Body of pancreas (tissue), 4 donors: ENCODE results near the gene HELZ2. TPM values are rescaled to one million over a fixed set of nuclear protein-coding genes. Genes with fewer than 3 reads are reported as not detected.
"Not testable (repeated sequence)": the region's sequence is repeated elsewhere in the genome, so short reads cannot be mapped to it uniquely, and the experiment has no call there.

Experiments
- ATAC-seq: fragments of 150-250 bp; one replicate; pipeline ENCODE4 v1.9.1; 2016
- DNase-seq, 4 donors: peaks; one replicate each; pipeline ENCODE4 v3.0.0-alpha.2; 2019
- H3K27ac ChIP-seq, 4 donors: fragments of 200-600 bp; sonication (generic); 1 replicate in 3 of 4; 2 replicates in 1 of 4; pipeline versions ENCODE4 v1.5.1 to v1.6.1; 2016 to 2019; ENCODE audit warnings: mild to moderate bottlenecking in 1 of 4, mixed read lengths in 1 of 4, moderate library complexity in 1 of 4
- H3K27me3 ChIP-seq, 2 donors: fragments of 200-600 bp; sonication (generic); one replicate each; pipeline ENCODE4 v1.6.0; 2016; ENCODE audit warnings: mild to moderate bottlenecking in 1 of 2
- H3K36me3 ChIP-seq, 2 donors: fragments of 200-600 bp; sonication (generic); replicated peaks in 1 of 2; 2 replicates each; pipeline ENCODE4 v1.5.1; 2016; ENCODE audit warnings: low read depth in 2 of 2; ENCODE audit not compliant: insufficient read depth in 1 of 2
- H3K4me1 ChIP-seq: fragments of 200-600 bp; sonication (generic); one replicate; pipeline ENCODE4 v1.6.0; 2016
- H3K4me3 ChIP-seq, 2 donors: fragments of 200-600 bp; sonication (generic); 1 replicate in 1 of 2; 2 replicates in 1 of 2; pipeline ENCODE4 v1.5.1; 2016 to 2019
- H3K9me3 ChIP-seq, 3 donors: fragments of 200-600 bp; sonication (generic); 1 replicate in 2 of 3; 2 replicates in 1 of 3; pipeline ENCODE4 v1.5.1; 2016
- CTCF ChIP-seq, 7 experiments: fragments of 450-650 bp in 4 of 7; fragments of 200-600 bp in 3 of 7; sonication (generic) in 3 of 7; IDR thresholded peaks; one replicate each; pipeline ENCODE4 v1.5.1; 2016 to 2019; ENCODE audit warnings: antibody characterized with exemption in 7 of 7
- POLR2A ChIP-seq, 3 donors: fragments of 450-650 bp; IDR thresholded peaks; one replicate each; pipeline ENCODE4 v1.6.1; 2016; ENCODE audit warnings: antibody characterized with exemption in 3 of 3, mild to moderate bottlenecking in 2 of 3
- WGBS, 2 donors: methylation state at CpG; one replicate each; pipeline ENCODE4 v1.1.5; 2017; 5-methylcytosine and 5-hydroxymethylcytosine counted together
- intact Hi-C: fragments of 100-400 bp; cut with DNase I; formaldehyde crosslinking; loops from one replicate; pipeline ENCODE4 v1.15.1; 2023
- total RNA-seq, 2 donors: library from RNA; depleted of rRNA; stranded (reverse); fragments of >200 nt; gene quantifications; one replicate each; pipeline ENCODE4 v1.1.0, GENCODE V29; 2016

HELZ2 gene
- total RNA-seq, 2 donors from 2014 or later = 20.8 to 33.3 TPM

GRCh38 chr20:63610581-63611435, 36.8 kb upstream of the HELZ2 start:
- TF ChIP-seq CTCF (IDR thresholded peaks at IDR 0.05) (no peak), POLR2A (IDR thresholded peaks at IDR 0.05) (no peak)
- 78 to 88% methylated on average over 8 to 17 of the region's 17 CpGs for WGBS, 2 donors
- DNase-seq = no peak

GRCh38 chr20:63606686-63607085, 32.6 kb upstream of the HELZ2 start:
- no peak for DNase-seq
- Histone ChIP-seq H3K27ac (no peak overlapping the region), H3K4me1 (no peaks in the 10 kb centered on the region), H3K27me3 (no peaks in the 10 kb centered on the region), H3K4me3 (no peak overlapping the region), H3K9me3 (no peaks in the 10 kb centered on the region), H3K36me3 (peaks cover 0 to 10% of the 10 kb centered on the region in 2 donors)
- TF ChIP-seq CTCF (IDR thresholded peaks at IDR 0.05) (no peak), POLR2A (IDR thresholded peaks at IDR 0.05) (no peak)
- intact Hi-C loops = no loop called here
- no peak for ATAC-seq
- 88 to 92% methylated on average over 9 of the region's 9 CpGs for WGBS, 2 donors

More at GRCh38 chr20:63610581-63611435, 36.8 kb upstream of the HELZ2 start:
- no peaks in the 10 kb centered on the region for H3K36me3 ChIP-seq
- no peak overlapping the region for H3K4me3 ChIP-seq
- no peaks in the 10 kb centered on the region for H3K4me1 ChIP-seq
- H3K27me3 ChIP-seq = no peaks in the 10 kb centered on the region
- no peaks in the 10 kb centered on the region for H3K9me3 ChIP-seq
- intact Hi-C loops = no loop called here
- ATAC-seq = no peak
- no peak overlapping the region for H3K27ac ChIP-seq

GRCh38 chr20:63602321-63602720, 28.3 kb upstream of the HELZ2 start:
- peaks cover 0 to 17% of the 10 kb centered on the region in 2 donors for H3K36me3 ChIP-seq
- TF ChIP-seq POLR2A (IDR thresholded peaks at IDR 0.05) = no peak
- TF ChIP-seq CTCF (IDR thresholded peaks at IDR 0.05) = no peak
- 82 to 93% methylated on average over 3 of the region's 3 CpGs for WGBS, 2 donors
- H3K4me3 ChIP-seq = no peak overlapping the region
- ATAC-seq (no peak), DNase-seq (no peak)
- no peaks in the 10 kb centered on the region for H3K9me3 ChIP-seq
- no peaks in the 10 kb centered on the region for H3K4me1 ChIP-seq
- intact Hi-C loops = no loop called here
- no peak overlapping the region for H3K27ac ChIP-seq
- H3K27me3 ChIP-seq = no peaks in the 10 kb centered on the region

- H3K4me3 ChIP-seq, DNase-seq, H3K9me3 ChIP-seq, H3K27ac ChIP-seq, H3K27me3 ChIP-seq, H3K4me1 ChIP-seq, ATAC-seq, intact Hi-C loops: not testable (repeated sequence)
- WGBS, 2 donors = 62 to 64% methylated on average over 3 to 8 of the region's 8 CpGs
- peaks cover 0 to 17% of the 10 kb centered on the region in 2 donors for H3K36me3 ChIP-seq
Observed at GRCh38 chr20:63601679-63602078, 27.6 kb upstream of the HELZ2 start.

GRCh38 chr20:63599396-63600050, 25.5 kb upstream of the HELZ2 start:
- Histone ChIP-seq H3K36me3 (peaks cover 0 to 17% of the 10 kb centered on the region in 2 donors), H3K27ac (no peak overlapping the region), H3K27me3 (no peaks in the 10 kb centered on the region), H3K4me1 (no peaks in the 10 kb centered on the region), H3K4me3 (no peak overlapping the region), H3K9me3 (no peaks in the 10 kb centered on the region)
- 92 to 93% methylated on average over 27 of the region's 27 CpGs for WGBS, 2 donors
- TF ChIP-seq CTCF (IDR thresholded peaks at IDR 0.05) (no peak), POLR2A (IDR thresholded peaks at IDR 0.05) (no peak)
- intact Hi-C loops = no loop called here
- DNase-seq (no peak), ATAC-seq (no peak)
